Measurements from ENCODE around the gene PPIF. TPM values are rescaled to one million over a fixed set of nuclear protein-coding genes. Genes with fewer than 3 reads are reported as not detected.

The PPIF gene
- total RNA-seq, 1 donor from 2014 or later = 151 TPM

- no peak for DNase-seq (ENCODE audit: missing footprints)
- ATAC-seq = no peak
- intact Hi-C loops (cut with DNase I) = no loop called here
These were observed 4.3 kb upstream of the PPIF start for GRCh38 chr10:79342811-79343561.

GRCh38 chr10:79344502-79345195 lies 2.6 kb upstream of the PPIF start:
- intact Hi-C loops (cut with DNase I) = no loop called here
- no peak for ATAC-seq
- no peak for DNase-seq (ENCODE audit: missing footprints)

GRCh38 chr10:79345241-79346011 lies 1.8 kb upstream of the PPIF start:
- no peak for DNase-seq (ENCODE audit: missing footprints)
- intact Hi-C loops (cut with DNase I) = no loop called here
- ATAC-seq = no peak

- intact Hi-C loops (cut with DNase I) = no loop called here
- ATAC-seq (no peak), DNase-seq (ENCODE audit: missing footprints) (no peak)
These were observed 1.3 kb upstream of the PPIF start for GRCh38 chr10:79346012-79346340.

- intact Hi-C loops (cut with DNase I) = no loop called here
- ATAC-seq (no peak), DNase-seq (ENCODE audit: missing footprints) (no peak)
These were observed 662 bp upstream of the PPIF start for GRCh38 chr10:79346388-79347225.

- ATAC-seq (peak; percentile 57), DNase-seq (ENCODE audit: missing footprints) (peak; percentile 89)
- intact Hi-C loops (cut with DNase I) = no loop called here
These were observed 798 bp downstream of the PPIF start for GRCh38 chr10:79347894-79348639.

- ATAC-seq (no peak), DNase-seq (ENCODE audit: missing footprints) (no peak)
These were observed 1.3 kb downstream of the PPIF start for GRCh38 chr10:79348640-79348988.

GRCh38 chr10:79349072-79349491 lies 1.8 kb downstream of the PPIF start:
- intact Hi-C loops (cut with DNase I) = no loop called here
- no peak for DNase-seq (ENCODE audit: missing footprints)

More at GRCh38 chr10:79348640-79348988, 1.3 kb downstream of the PPIF start:
- intact Hi-C loops (cut with DNase I) = no loop called here

GRCh38 chr10:79349766-79350406 lies 2.6 kb downstream of the PPIF start:
- DNase-seq (ENCODE audit: missing footprints) (no peak), ATAC-seq (no peak)
- intact Hi-C loops (cut with DNase I) = no loop called here

More at GRCh38 chr10:79349072-79349491, 1.8 kb downstream of the PPIF start:
- ATAC-seq = no peak

GRCh38 chr10:79350407-79351154 lies 3.3 kb downstream of the PPIF start:
- ATAC-seq = no peak
- intact Hi-C loops (cut with DNase I) = no loop called here
- no peak for DNase-seq (ENCODE audit: missing footprints)

GRCh38 chr10:79351332-79351731 lies 4.1 kb downstream of the PPIF start:
- intact Hi-C loops (cut with DNase I) = no loop called here
- DNase-seq (ENCODE audit: missing footprints) (no peak), ATAC-seq (no peak)

- intact Hi-C loops (cut with DNase I) = no loop called here
- no peak for ATAC-seq
- DNase-seq (ENCODE audit: missing footprints) = no peak
These were observed 5.0 kb downstream of the PPIF start for GRCh38 chr10:79352035-79352877.

- DNase-seq (ENCODE audit: missing footprints) = no peak
- intact Hi-C loops (cut with DNase I) = no loop called here
- ATAC-seq = no peak
These were observed 5.7 kb downstream of the PPIF start for GRCh38 chr10:79353000-79353406.

GRCh38 chr10:79353726-79354125 lies 6.5 kb downstream of the PPIF start:
- no peak for ATAC-seq
- no peak for DNase-seq (ENCODE audit: missing footprints)
- intact Hi-C loops (cut with DNase I) = no loop called here

- intact Hi-C loops (cut with DNase I) = no loop called here
- DNase-seq (ENCODE audit: missing footprints) = no peak
- ATAC-seq = no peak
These were observed 6.9 kb downstream of the PPIF start for GRCh38 chr10:79354141-79354540.

- no peak for ATAC-seq
- intact Hi-C loops (cut with DNase I) = no loop called here
These were observed 7.3 kb downstream of the PPIF start for GRCh38 chr10:79354615-79355014.

More at GRCh38 chr10:79354615-79355014, 7.3 kb downstream of the PPIF start:
- DNase-seq (ENCODE audit: missing footprints) = no peak

Measured in Right ventricle myocardium inferior (tissue), 1 donor.